Colonic mucosa (tissue), 4 donors: ENCODE measurements around the gene TEX35. TPM values are rescaled to one million over a fixed set of nuclear protein-coding genes. Genes with fewer than 3 reads are reported as not detected.
"Not testable (repeated sequence)": the region's sequence is repeated elsewhere in the genome, so short reads cannot be mapped to it uniquely, and the experiment has no call there.

Source experiments
- DNase-seq: peaks from one replicate; pipeline ENCODE4 v3.0.0-alpha.2; 2020
- H3K27ac ChIP-seq: fragments of 200-600 bp; one replicate; pipeline ENCODE4 v1.8.0; 2021
- H3K27me3 ChIP-seq: fragments of 200-600 bp; one replicate; pipeline ENCODE4 v1.8.0; 2021
- H3K36me3 ChIP-seq: fragments of 200-600 bp; one replicate; pipeline ENCODE4 v1.8.0; 2021
- H3K4me1 ChIP-seq: fragments of 200-600 bp; one replicate; pipeline ENCODE4 v1.8.0; 2021; ENCODE audit warnings: mild to moderate bottlenecking
- H3K4me3 ChIP-seq: fragments of 200-600 bp; one replicate; pipeline ENCODE4 v1.8.0; 2021
- H3K9ac ChIP-seq, 2 donors: one replicate each; pipeline ENCODE4 v1.7.0; 2013; ENCODE audit warnings: control low read depth in 2 of 2, low read depth in 2 of 2, low read length in 2 of 2
- H3K9me3 ChIP-seq: fragments of 200-600 bp; one replicate; pipeline ENCODE4 v1.8.0; 2021
- CTCF ChIP-seq: fragments of 200-600 bp; IDR thresholded peaks from one replicate; pipeline ENCODE4 v1.8.0; 2022; ENCODE audit warnings: antibody characterized with exemption, mild to moderate bottlenecking
- intact Hi-C: fragments of 100-400 bp; cut with DNase I; formaldehyde crosslinking; loops from one replicate; pipeline ENCODE4 v1.14.1; 2022
- total RNA-seq, 2 donors: library from RNA; stranded (reverse); fragmentation: NEBNext Ultra II Directional in 1 of 2; extraction: Animal tissue kit (Norgen Biotek cat#: 25700) in 1 of 2; gene quantifications; one replicate each; pipeline ENCODE4 v1.2.1, GENCODE V29; 2021
- donor health status: healthy.
- donor health status: DM: no; HTN: no; CAD: no.
- donor health status: DM: no; HTN: no; CAD: no.

The TEX35 gene
- total RNA-seq, 2 donors from 2014 or later = not detected

- Histone ChIP-seq H3K27me3 (no peaks in the 10 kb centered on the region), H3K4me1 (no peaks in the 10 kb centered on the region), H3K9ac (no peak overlapping the region), H3K9me3 (no peaks in the 10 kb centered on the region), H3K27ac (no peak overlapping the region), H3K4me3 (no peak overlapping the region), H3K36me3 (no peaks in the 10 kb centered on the region)
- TF ChIP-seq CTCF = no peak
- intact Hi-C loops = loop anchor here (5.0 kb wide), 1 partner anchor 191 kb away; no protein-coding TSS in a partner anchor
- DNase-seq = no peak
These were observed 10.1 kb upstream of the TEX35 start for GRCh38 chr1:178502856-178503255.

GRCh38 chr1:178503316-178503715 is 9.6 kb upstream of the TEX35 start:
- not testable (repeated sequence) for H3K27ac ChIP-seq, H3K9me3 ChIP-seq, H3K9ac ChIP-seq, H3K4me1 ChIP-seq, H3K27me3 ChIP-seq, DNase-seq, H3K36me3 ChIP-seq, H3K4me3 ChIP-seq
- intact Hi-C loops = loop anchor here (5.0 kb wide), 1 partner anchor 191 kb away; no protein-coding TSS in a partner anchor

GRCh38 chr1:178503849-178504248 is 9.1 kb upstream of the TEX35 start:
- H3K9ac ChIP-seq = no peak overlapping the region
- no peak for TF ChIP-seq CTCF
- intact Hi-C loops = loop anchor here (5.0 kb wide), 1 partner anchor 192 kb away; no protein-coding TSS in a partner anchor
- H3K9me3 ChIP-seq = no peaks in the 10 kb centered on the region
- H3K4me1 ChIP-seq = no peaks in the 10 kb centered on the region
- no peaks in the 10 kb centered on the region for H3K27me3 ChIP-seq
- DNase-seq = no peak
- H3K36me3 ChIP-seq = no peaks in the 10 kb centered on the region
- H3K4me3 ChIP-seq = no peak overlapping the region
- no peak overlapping the region for H3K27ac ChIP-seq

GRCh38 chr1:178504286-178504685 is 8.6 kb upstream of the TEX35 start:
- no peaks in the 10 kb centered on the region for H3K36me3 ChIP-seq
- H3K4me3 ChIP-seq = no peak overlapping the region
- no peak for DNase-seq
- H3K27ac ChIP-seq = no peak overlapping the region
- H3K4me1 ChIP-seq = no peaks in the 10 kb centered on the region
- H3K9me3 ChIP-seq = no peaks in the 10 kb centered on the region
- no peaks in the 10 kb centered on the region for H3K27me3 ChIP-seq
- no peak overlapping the region for H3K9ac ChIP-seq
- intact Hi-C loops = loop anchor here (5.0 kb wide), 1 partner anchor 192 kb away; no protein-coding TSS in a partner anchor
- TF ChIP-seq CTCF = no peak

GRCh38 chr1:178506177-178506576 is 6.7 kb upstream of the TEX35 start:
- intact Hi-C loops = no loop called here
- Histone ChIP-seq H3K36me3 (no peaks in the 10 kb centered on the region), H3K4me3 (no peak overlapping the region), H3K9ac (no peak overlapping the region), H3K9me3 (no peaks in the 10 kb centered on the region), H3K27me3 (no peaks in the 10 kb centered on the region), H3K4me1 (no peaks in the 10 kb centered on the region), H3K27ac (no peak overlapping the region)
- no peak for DNase-seq
- no peak for TF ChIP-seq CTCF

- DNase-seq = peak; percentile 32
- H3K27ac ChIP-seq = no peak overlapping the region
- intact Hi-C loops = no loop called here
- H3K4me3 ChIP-seq = no peak overlapping the region
- no peaks in the 10 kb centered on the region for H3K4me1 ChIP-seq
- no peaks in the 10 kb centered on the region for H3K9me3 ChIP-seq
- no peak overlapping the region for H3K9ac ChIP-seq
- no peaks in the 10 kb centered on the region for H3K36me3 ChIP-seq
- TF ChIP-seq CTCF = no peak
- no peaks in the 10 kb centered on the region for H3K27me3 ChIP-seq
These were observed 6.2 kb upstream of the TEX35 start for GRCh38 chr1:178506669-178507068.
